ENCODE measurements around the gene SPPL3. TPM values are rescaled to one million over a fixed set of nuclear protein-coding genes. Genes with fewer than 3 reads are reported as not detected.

The SPPL3 gene
- total and polyA plus RNA-seq, 2 experiments from 2014 or later, result 10.9 to 27.8 TPM

DNA sequence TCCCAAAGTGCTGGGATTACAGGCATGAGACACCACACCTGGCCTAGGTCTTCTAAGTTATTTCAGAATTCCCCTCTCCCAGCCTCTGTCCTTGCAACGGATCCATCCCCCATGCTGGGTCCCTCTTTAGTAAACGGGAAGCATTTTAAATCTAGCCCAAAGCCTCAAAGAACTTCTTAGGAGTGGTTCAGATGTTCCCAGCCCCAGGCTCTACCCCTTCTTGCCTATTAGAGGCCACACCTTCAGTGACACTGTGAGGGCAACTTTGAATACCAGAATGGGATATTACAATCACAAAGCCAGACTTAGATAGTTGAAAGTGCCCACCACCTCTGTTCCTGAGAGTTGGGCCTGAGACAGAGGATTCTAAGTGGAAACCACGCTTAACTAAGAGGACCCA is 18.1 kb upstream of the SPPL3 start:
- peaks cover 18% of the 10 kb centered on the region for H3K4me1 Mint-ChIP-seq
- H3K27me3 Mint-ChIP-seq (ENCODE audit: insufficient read depth, low read depth, poor library complexity), result peaks cover 10% of the 10 kb centered on the region
- ATAC-seq (peak; percentile 72), DNase-seq (ENCODE audit: low spot score) (peak; percentile 62)
- Histone ChIP-seq H4K20me1 (replicated peaks; ENCODE audit: insufficient read depth) (no peaks in the 10 kb centered on the region), H3K9me2 (ENCODE audit: insufficient read depth) (no peaks in the 10 kb centered on the region), H3K36me3 (ENCODE audit: insufficient read depth) (no peaks in the 10 kb centered on the region), H3K4me2 (no peak overlapping the region), H2AFZ (peak overlapping the region; percentile 19; the same call in 1 of the 2 replicates), H3K4me1 (ENCODE audit: insufficient read depth) (peaks cover 4% of the 10 kb centered on the region; the same call in 1 of the 2 replicates), H3K4me3 (no peak overlapping the region), H3K27me3 (ENCODE audit: insufficient read depth) (no peaks in the 10 kb centered on the region), H3F3A (replicated peaks; ENCODE audit: low read depth) (no peaks in the 10 kb centered on the region), H3K79me2 (replicated peaks; ENCODE audit: insufficient read depth) (no peaks in the 10 kb centered on the region), H3K27ac (ENCODE audit: low read depth) (no peak overlapping the region)
- peaks cover 14% of the 10 kb centered on the region; the same call in 2 of the 3 replicates for H3K9me3 Mint-ChIP-seq
- no peaks in the 10 kb centered on the region for H3K36me3 Mint-ChIP-seq (ENCODE audit: low read depth)
- no peak overlapping the region for H3K4me3 Mint-ChIP-seq
- TF ChIP-seq, protein P1, sequence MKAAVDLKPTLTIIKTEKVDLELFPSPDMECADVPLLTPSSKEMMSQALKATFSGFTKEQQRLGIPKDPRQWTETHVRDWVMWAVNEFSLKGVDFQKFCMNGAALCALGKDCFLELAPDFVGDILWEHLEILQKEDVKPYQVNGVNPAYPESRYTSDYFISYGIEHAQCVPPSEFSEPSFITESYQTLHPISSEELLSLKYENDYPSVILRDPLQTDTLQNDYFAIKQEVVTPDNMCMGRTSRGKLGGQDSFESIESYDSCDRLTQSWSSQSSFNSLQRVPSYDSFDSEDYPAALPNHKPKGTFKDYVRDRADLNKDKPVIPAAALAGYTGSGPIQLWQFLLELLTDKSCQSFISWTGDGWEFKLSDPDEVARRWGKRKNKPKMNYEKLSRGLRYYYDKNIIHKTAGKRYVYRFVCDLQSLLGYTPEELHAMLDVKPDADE (IDR thresholded peaks at IDR 0.05), result no peak
- TF ChIP-seq, protein P2, sequence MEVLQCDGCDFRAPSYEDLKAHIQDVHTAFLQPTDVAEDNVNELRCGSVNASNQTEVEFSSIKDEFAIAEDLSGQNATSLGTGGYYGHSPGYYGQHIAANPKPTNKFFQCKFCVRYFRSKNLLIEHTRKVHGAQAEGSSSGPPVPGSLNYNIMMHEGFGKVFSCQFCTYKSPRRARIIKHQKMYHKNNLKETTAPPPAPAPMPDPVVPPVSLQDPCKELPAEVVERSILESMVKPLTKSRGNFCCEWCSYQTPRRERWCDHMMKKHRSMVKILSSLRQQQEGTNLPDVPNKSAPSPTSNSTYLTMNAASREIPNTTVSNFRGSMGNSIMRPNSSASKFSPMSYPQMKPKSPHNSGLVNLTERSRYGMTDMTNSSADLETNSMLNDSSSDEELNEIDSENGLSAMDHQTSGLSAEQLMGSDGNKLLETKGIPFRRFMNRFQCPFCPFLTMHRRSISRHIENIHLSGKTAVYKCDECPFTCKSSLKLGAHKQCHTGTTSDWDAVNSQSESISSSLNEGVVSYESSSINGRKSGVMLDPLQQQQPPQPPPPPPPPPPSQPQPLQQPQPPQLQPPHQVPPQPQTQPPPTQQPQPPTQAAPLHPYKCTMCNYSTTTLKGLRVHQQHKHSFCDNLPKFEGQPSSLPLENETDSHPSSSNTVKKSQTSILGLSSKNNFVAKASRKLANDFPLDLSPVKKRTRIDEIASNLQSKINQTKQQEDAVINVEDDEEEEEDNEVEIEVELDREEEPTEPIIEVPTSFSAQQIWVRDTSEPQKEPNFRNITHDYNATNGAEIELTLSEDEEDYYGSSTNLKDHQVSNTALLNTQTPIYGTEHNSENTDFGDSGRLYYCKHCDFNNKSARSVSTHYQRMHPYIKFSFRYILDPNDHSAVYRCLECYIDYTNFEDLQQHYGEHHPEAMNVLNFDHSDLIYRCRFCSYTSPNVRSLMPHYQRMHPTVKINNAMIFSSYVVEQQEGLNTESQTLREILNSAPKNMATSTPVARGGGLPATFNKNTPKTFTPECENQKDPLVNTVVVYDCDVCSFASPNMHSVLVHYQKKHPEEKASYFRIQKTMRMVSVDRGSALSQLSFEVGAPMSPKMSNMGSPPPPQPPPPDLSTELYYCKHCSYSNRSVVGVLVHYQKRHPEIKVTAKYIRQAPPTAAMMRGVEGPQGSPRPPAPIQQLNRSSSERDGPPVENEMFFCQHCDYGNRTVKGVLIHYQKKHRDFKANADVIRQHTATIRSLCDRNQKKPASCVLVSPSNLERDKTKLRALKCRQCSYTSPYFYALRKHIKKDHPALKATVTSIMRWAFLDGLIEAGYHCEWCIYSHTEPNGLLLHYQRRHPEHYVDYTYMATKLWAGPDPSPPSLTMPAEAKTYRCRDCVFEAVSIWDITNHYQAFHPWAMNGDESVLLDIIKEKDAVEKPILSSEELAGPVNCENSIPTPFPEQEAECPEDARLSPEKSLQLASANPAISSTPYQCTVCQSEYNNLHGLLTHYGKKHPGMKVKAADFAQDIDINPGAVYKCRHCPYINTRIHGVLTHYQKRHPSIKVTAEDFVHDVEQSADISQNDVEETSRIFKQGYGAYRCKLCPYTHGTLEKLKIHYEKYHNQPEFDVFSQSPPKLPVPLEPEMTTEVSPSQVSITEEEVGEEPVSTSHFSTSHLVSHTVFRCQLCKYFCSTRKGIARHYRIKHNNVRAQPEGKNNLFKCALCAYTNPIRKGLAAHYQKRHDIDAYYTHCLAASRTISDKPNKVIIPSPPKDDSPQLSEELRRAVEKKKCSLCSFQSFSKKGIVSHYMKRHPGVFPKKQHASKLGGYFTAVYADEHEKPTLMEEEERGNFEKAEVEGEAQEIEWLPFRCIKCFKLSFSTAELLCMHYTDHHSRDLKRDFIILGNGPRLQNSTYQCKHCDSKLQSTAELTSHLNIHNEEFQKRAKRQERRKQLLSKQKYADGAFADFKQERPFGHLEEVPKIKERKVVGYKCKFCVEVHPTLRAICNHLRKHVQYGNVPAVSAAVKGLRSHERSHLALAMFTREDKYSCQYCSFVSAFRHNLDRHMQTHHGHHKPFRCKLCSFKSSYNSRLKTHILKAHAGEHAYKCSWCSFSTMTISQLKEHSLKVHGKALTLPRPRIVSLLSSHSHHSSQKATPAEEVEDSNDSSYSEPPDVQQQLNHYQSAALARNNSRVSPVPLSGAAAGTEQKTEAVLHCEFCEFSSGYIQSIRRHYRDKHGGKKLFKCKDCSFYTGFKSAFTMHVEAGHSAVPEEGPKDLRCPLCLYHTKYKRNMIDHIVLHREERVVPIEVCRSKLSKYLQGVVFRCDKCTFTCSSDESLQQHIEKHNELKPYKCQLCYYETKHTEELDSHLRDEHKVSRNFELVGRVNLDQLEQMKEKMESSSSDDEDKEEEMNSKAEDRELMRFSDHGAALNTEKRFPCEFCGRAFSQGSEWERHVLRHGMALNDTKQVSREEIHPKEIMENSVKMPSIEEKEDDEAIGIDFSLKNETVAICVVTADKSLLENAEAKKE (CRISPR knock-in tag; IDR thresholded peaks at IDR 0.05), result 0 out of 2 replicates have a peak, but pooled peaks have one; percentile 17
- H3K27ac Mint-ChIP-seq, result no peak overlapping the region; the same call in 1 of the 2 replicates

DNA sequence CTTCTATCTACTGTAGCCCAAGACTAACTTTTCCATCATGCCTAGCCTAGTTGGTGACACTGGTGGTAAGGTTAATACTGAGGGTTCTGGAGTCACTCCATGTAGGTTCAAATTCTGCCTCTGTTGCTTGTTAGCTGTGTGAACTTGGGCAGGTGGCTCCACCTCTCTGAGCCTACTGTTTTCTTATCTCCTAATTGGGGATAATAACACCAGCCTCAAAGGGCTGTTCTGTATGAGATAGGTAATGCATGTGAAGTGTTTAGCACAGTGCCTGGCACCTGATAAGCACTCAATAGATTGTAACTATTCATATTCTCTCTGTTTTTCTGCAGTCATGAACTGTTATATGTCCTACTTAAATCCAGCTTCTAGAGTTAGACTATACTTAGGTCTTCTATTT is 17.5 kb upstream of the SPPL3 start:
- H3K9me2 ChIP-seq (ENCODE audit: insufficient read depth), result no peaks in the 10 kb centered on the region
- peaks cover 18% of the 10 kb centered on the region for H3K4me1 Mint-ChIP-seq
- no peaks in the 10 kb centered on the region for H3K36me3 Mint-ChIP-seq (ENCODE audit: low read depth)
- peaks cover 18% of the 10 kb centered on the region; the same call in 2 of the 3 replicates for H3K9me3 Mint-ChIP-seq
- no peak overlapping the region for H2AFZ ChIP-seq
- no peak overlapping the region for H3K4me3 ChIP-seq
- peaks cover 4% of the 10 kb centered on the region; the same call in 1 of the 2 replicates for H3K4me1 ChIP-seq (ENCODE audit: insufficient read depth)
- H3K27ac Mint-ChIP-seq, result no peak overlapping the region
- H3K27me3 ChIP-seq (ENCODE audit: insufficient read depth), result no peaks in the 10 kb centered on the region
- DNase-seq (ENCODE audit: low spot score) (no peak), ATAC-seq (no peak)
- no peaks in the 10 kb centered on the region for H3F3A ChIP-seq (replicated peaks; ENCODE audit: low read depth)
- H4K20me1 ChIP-seq (replicated peaks; ENCODE audit: insufficient read depth), result no peaks in the 10 kb centered on the region
- H3K36me3 ChIP-seq (ENCODE audit: insufficient read depth), result no peaks in the 10 kb centered on the region
- H3K27ac ChIP-seq (ENCODE audit: low read depth), result no peak overlapping the region
- H3K4me2 ChIP-seq, result no peak overlapping the region
- no peak overlapping the region for H3K4me3 Mint-ChIP-seq
- H3K79me2 ChIP-seq (replicated peaks; ENCODE audit: insufficient read depth), result no peaks in the 10 kb centered on the region
- peaks cover 10% of the 10 kb centered on the region for H3K27me3 Mint-ChIP-seq (ENCODE audit: insufficient read depth, low read depth, poor library complexity)
- TF ChIP-seq ZNF331 (CRISPR knock-in tag; IDR thresholded peaks at IDR 0.05; ENCODE audit: low read depth) (no peak), CREB1 (CRISPR knock-in tag; IDR thresholded peaks at IDR 0.05; ENCODE audit: low read depth) (no peak), EZH2phosphoT487 (IDR thresholded peaks at IDR 0.05; ENCODE audit: unreplicated experiment) (no peak), EZH2 (IDR thresholded peaks at IDR 0.05; ENCODE audit: low read depth, unreplicated experiment) (no peak), STAT1 (IDR thresholded peaks at IDR 0.05; ENCODE audit: unreplicated experiment) (no peak)
- TF ChIP-seq, protein P3, sequence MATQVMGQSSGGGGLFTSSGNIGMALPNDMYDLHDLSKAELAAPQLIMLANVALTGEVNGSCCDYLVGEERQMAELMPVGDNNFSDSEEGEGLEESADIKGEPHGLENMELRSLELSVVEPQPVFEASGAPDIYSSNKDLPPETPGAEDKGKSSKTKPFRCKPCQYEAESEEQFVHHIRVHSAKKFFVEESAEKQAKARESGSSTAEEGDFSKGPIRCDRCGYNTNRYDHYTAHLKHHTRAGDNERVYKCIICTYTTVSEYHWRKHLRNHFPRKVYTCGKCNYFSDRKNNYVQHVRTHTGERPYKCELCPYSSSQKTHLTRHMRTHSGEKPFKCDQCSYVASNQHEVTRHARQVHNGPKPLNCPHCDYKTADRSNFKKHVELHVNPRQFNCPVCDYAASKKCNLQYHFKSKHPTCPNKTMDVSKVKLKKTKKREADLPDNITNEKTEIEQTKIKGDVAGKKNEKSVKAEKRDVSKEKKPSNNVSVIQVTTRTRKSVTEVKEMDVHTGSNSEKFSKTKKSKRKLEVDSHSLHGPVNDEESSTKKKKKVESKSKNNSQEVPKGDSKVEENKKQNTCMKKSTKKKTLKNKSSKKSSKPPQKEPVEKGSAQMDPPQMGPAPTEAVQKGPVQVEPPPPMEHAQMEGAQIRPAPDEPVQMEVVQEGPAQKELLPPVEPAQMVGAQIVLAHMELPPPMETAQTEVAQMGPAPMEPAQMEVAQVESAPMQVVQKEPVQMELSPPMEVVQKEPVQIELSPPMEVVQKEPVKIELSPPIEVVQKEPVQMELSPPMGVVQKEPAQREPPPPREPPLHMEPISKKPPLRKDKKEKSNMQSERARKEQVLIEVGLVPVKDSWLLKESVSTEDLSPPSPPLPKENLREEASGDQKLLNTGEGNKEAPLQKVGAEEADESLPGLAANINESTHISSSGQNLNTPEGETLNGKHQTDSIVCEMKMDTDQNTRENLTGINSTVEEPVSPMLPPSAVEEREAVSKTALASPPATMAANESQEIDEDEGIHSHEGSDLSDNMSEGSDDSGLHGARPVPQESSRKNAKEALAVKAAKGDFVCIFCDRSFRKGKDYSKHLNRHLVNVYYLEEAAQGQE (IDR thresholded peaks at IDR 0.05; ENCODE audit: unreplicated experiment), result no peak

Data from GM23338 (cell line).